ENCODE data around the gene LMF1.

- TF ChIP-seq CTCF (IDR thresholded peaks at IDR 0.05; ENCODE audit: control extremely low read depth in 1 of 3, insufficient read depth in 1 of 3, low read depth in 1 of 3, low read length in 3 of 3) (no peak), EP300 (IDR thresholded peaks at IDR 0.05; ENCODE audit: borderline replicate concordance in 1 of 2, low read depth in 2 of 2, low read length in 2 of 2) (no peak), POLR2AphosphoS5 (IDR thresholded peaks at IDR 0.05; ENCODE audit: low read depth, low read length) (no peak), POLR2A (IDR thresholded peaks at IDR 0.05; ENCODE audit: control extremely low read depth in 1 of 2, low read depth in 2 of 2, low read length in 2 of 2) (no peak), CBX8 (IDR thresholded peaks at IDR 0.05; ENCODE audit: borderline replicate concordance, low read depth, low read length) (no peak), HDAC2 (IDR thresholded peaks at IDR 0.05; ENCODE audit: borderline replicate concordance in 1 of 2, low read depth in 2 of 2, low read length in 2 of 2) (no peak), TCF12 (IDR thresholded peaks at IDR 0.05; ENCODE audit: low read depth, low read length) (no peak)
Measured at GRCh38 chr16:848510-849253, 122.1 kb downstream of the LMF1 start.

All from H1 (cell line).